Activated CD4-positive, alpha-beta T cell treated with anti-CD3 and anti-CD28 coated beads for 24 hours (primary cell): Measurements from ENCODE around the gene IL15RA.

ENCODE experiments used
- DNase-seq, 2 donors: peaks; one replicate each; pipeline ENCODE4 v3.0.0-alpha.2; 2020; ENCODE audit warnings: low read depth in 2 of 2

Gene IL15RA

GRCh38 chr10:5977471-5978229 is at the start of gene IL15RA:
IL15RA (minus strand) TSS chr10:5977543; CDS start chr10:5977492, 51 bp downstream.
- DNase-seq = peak; percentile 74 to 86

GRCh38 chr10:6025683-6026255 is 48.4 kb upstream of the IL15RA start:
- no peak for DNase-seq

GRCh38 chr10:6024334-6024682 is 47.0 kb upstream of the IL15RA start:
- no peak for DNase-seq

- DNase-seq = no peak
Observed at GRCh38 chr10:6023661-6024333, 46.5 kb upstream of the IL15RA start.

GRCh38 chr10:6022660-6023059 is 45.3 kb upstream of the IL15RA start:
- no peak for DNase-seq

- DNase-seq = no peak
Observed at GRCh38 chr10:6020826-6021225, 43.5 kb upstream of the IL15RA start.

GRCh38 chr10:6019796-6020195 is 42.5 kb upstream of the IL15RA start:
- no peak for DNase-seq

GRCh38 chr10:6019010-6019782 is 41.9 kb upstream of the IL15RA start:
- no peak for DNase-seq

GRCh38 chr10:6018422-6018821 is 41.1 kb upstream of the IL15RA start:
- no peak for DNase-seq

- DNase-seq = no peak
Observed at GRCh38 chr10:6017781-6018354, 40.5 kb upstream of the IL15RA start.

GRCh38 chr10:6014241-6014761 is 37.0 kb upstream of the IL15RA start:
- DNase-seq = peak in 1 of 2 donors; percentile 33

GRCh38 chr10:6013413-6014192 is 36.3 kb upstream of the IL15RA start:
- DNase-seq = no peak

- DNase-seq = no peak
Observed at GRCh38 chr10:6012121-6012905, 35.0 kb upstream of the IL15RA start.

GRCh38 chr10:6011558-6011957 is 34.2 kb upstream of the IL15RA start:
- DNase-seq = no peak

- DNase-seq = no peak
Observed at GRCh38 chr10:6010569-6010968, 33.2 kb upstream of the IL15RA start.

GRCh38 chr10:6009961-6010360 is 32.6 kb upstream of the IL15RA start:
- DNase-seq = no peak

GRCh38 chr10:6009150-6009549 is 31.8 kb upstream of the IL15RA start:
- DNase-seq = no peak

GRCh38 chr10:6008497-6009142 is 31.3 kb upstream of the IL15RA start:
- DNase-seq = no peak

- DNase-seq = no peak
Observed at GRCh38 chr10:6006991-6007390, 29.6 kb upstream of the IL15RA start.

- DNase-seq = no peak
Observed at GRCh38 chr10:6006546-6006945, 29.2 kb upstream of the IL15RA start.
